ENCODE results near the gene INPP5D.

INPP5D gene

DNA sequence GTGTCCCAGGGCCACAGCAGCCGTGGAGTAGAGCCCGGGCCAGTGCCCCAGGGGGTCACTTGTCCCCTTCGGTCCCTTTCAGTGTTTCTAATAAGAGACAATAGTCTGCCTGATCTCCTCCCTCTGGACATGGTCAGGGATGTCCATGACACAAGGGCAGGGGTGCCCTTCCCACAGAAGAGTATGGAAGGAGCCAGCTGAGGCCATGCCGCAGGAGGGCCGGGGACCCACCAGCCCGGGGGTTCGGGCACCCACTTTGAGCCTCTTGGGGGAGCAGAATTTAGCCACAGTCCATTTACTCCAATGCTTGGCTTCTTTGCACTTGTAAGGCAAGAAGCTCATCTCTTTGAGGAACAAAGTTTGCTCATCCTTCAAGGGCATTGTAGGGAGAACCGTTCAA, 102.6 kb downstream of the INPP5D start:
- 0 out of 2 replicates have a peak, but pooled peaks have one; percentile 14 for TF ChIP-seq POLR2A (IDR thresholded peaks at IDR 0.05; ENCODE audit: low read depth, low read length)
- TF ChIP-seq TAF1 (IDR thresholded peaks at IDR 0.05; ENCODE audit: borderline replicate concordance, low read depth, low read length): no peak
- no peak for TF ChIP-seq POLR2AphosphoS5 (IDR thresholded peaks at IDR 0.05; ENCODE audit: low read depth, low read length)
- FAIRE-seq: no peak
- no peak for DNase-seq (ENCODE audit: insufficient read length)

DNA sequence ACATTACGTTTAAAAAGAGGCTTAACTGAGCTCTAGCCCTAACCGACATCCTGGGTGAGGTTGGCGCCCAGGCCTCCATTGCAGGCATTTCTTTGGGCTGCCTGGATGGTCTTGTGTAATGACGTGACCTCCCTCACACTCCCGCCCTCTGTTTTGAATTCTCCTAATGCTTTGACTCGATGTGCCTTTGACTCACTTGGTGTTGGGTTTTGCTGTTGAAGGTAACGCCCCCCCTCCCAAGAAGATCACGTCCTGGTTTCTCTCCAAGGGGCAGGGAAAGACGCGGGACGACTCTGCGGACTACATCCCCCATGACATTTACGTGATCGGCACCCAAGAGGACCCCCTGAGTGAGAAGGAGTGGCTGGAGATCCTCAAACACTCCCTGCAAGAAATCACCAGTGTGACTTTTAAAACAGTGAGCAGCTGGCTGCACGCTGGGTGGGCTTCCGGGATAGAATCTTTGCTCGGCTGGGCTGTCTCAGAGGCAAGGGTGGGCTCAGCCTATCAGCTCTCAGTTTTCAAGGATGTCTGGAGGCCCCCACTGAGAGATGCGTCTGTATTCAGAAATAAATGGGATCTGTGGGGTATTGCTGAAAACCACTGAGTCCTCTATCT, 103.5 kb downstream of the INPP5D start:
- FAIRE-seq (no peak), DNase-seq (ENCODE audit: insufficient read length) (no peak)
- TF ChIP-seq POLR2A (IDR thresholded peaks at IDR 0.05; ENCODE audit: low read depth, low read length) (no peak), POLR2AphosphoS5 (IDR thresholded peaks at IDR 0.05; ENCODE audit: low read depth, low read length) (no peak), TAF1 (IDR thresholded peaks at IDR 0.05; ENCODE audit: borderline replicate concordance, low read depth, low read length) (no peak)

DNA sequence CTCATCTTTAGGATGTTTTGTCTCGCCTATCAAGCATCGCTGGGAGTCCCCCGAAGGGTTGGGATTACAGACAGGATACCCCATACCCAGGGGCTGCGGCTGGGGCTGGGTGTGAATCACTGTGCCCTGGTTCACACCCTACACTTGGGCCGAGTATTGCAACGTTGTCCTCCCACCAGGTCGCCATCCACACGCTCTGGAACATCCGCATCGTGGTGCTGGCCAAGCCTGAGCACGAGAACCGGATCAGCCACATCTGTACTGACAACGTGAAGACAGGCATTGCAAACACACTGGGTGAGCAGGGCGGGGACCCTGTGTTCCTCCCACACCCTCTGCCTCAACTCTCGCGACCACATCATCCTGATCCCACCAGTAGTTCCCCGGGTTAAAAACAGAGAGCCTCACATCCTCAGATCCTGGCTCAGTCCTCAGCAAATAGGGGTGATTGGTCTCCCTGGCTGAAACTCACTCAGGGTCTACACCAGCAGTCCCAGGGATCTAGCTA, 104.0 kb downstream of the INPP5D start:
- DNase-seq (ENCODE audit: insufficient read length): no peak
- FAIRE-seq: no peak
- no peak for TF ChIP-seq POLR2AphosphoS5 (IDR thresholded peaks at IDR 0.05; ENCODE audit: low read depth, low read length)
- no peak for TF ChIP-seq TAF1 (IDR thresholded peaks at IDR 0.05; ENCODE audit: borderline replicate concordance, low read depth, low read length)
- TF ChIP-seq POLR2A (IDR thresholded peaks at IDR 0.05; ENCODE audit: low read depth, low read length): no peak

DNA sequence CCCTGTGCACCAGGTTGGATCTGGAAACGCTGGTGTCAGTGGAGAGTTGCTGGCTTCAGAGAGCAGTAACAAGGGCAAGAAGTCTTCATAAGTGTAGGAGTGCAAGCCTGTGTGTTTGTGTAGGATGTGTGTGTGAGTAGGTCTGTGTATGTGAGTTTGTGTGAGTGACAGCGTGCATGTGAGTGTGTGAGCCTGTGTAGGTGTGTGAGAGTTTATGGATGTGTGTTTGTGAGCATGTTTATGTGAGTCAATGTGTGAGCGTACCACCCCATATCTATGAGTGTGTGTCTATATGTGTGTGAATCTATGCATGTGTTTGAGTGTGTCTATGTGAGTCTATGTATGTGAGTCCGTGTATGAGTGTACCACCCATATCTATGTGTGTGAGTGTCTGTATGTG, 104.8 kb downstream of the INPP5D start:
- DNase-seq (ENCODE audit: insufficient read length): no peak
- FAIRE-seq: no peak
- TF ChIP-seq POLR2AphosphoS5 (IDR thresholded peaks at IDR 0.05; ENCODE audit: low read depth, low read length): peak; percentile 69
- no peak for TF ChIP-seq POLR2A (IDR thresholded peaks at IDR 0.05; ENCODE audit: low read depth, low read length)
- TF ChIP-seq TAF1 (IDR thresholded peaks at IDR 0.05; ENCODE audit: borderline replicate concordance, low read depth, low read length): no peak

- FAIRE-seq (peak; percentile 61), DNase-seq (ENCODE audit: insufficient read length) (no peak)
- TF ChIP-seq POLR2AphosphoS5 (IDR thresholded peaks at IDR 0.05; ENCODE audit: low read depth, low read length): no peak
Observed at GRCh38 chr2:233165543-233165894, 105.4 kb downstream of the INPP5D start.

DNA sequence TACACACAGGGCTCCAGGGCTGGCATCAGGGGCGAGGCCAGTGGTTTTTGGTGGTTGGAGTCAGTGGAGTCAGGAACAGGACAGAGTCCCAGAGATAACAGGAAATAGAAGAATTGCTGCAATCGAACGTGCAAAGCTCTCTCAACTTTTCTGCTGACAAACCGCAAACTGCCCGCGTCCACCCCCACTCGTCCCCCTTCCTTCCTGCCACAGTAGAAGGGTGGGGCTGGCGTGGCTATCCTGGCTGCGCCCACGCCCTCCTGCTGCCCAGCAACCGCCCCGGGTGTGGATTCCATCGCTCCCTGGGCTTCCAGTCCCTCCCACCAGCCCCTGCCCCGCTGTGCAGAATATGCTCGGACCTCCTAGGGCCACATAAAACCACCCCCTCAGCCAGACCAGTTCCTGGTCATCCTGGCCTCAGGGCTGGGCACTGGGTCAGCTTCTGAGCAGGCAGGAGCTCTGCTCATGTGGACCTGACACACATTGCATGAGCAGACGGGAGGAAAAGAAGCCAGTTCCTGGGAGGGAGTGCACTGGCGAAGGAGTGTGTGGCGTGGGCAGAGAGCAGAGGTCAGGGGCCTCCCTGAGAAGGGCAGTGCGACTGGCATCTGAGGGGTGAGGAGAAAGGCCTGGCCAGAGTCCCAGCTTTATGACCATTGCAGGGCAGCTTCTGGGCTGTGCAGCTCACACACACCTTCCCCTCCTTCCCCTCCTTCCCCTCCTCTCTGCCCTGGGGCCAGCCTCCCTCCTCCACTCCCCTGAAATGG, 105.9 kb downstream of the INPP5D start:
- FAIRE-seq (no peak), DNase-seq (ENCODE audit: insufficient read length) (no peak)
- TF ChIP-seq TAF1 (IDR thresholded peaks at IDR 0.05; ENCODE audit: borderline replicate concordance, low read depth, low read length) (no peak), POLR2A (IDR thresholded peaks at IDR 0.05; ENCODE audit: low read depth, low read length) (no peak; the same call in 1 of the 2 replicates), POLR2AphosphoS5 (IDR thresholded peaks at IDR 0.05; ENCODE audit: low read depth, low read length) (no peak)

- FAIRE-seq: no peak
- DNase-seq (ENCODE audit: insufficient read length): no peak
- no peak for TF ChIP-seq POLR2AphosphoS5 (IDR thresholded peaks at IDR 0.05; ENCODE audit: low read depth, low read length)
- TF ChIP-seq POLR2A (IDR thresholded peaks at IDR 0.05; ENCODE audit: low read depth, low read length): no peak
- no peak for TF ChIP-seq TAF1 (IDR thresholded peaks at IDR 0.05; ENCODE audit: borderline replicate concordance, low read depth, low read length)
Observed at GRCh38 chr2:233168445-233168844, 108.3 kb downstream of the INPP5D start.

DNA sequence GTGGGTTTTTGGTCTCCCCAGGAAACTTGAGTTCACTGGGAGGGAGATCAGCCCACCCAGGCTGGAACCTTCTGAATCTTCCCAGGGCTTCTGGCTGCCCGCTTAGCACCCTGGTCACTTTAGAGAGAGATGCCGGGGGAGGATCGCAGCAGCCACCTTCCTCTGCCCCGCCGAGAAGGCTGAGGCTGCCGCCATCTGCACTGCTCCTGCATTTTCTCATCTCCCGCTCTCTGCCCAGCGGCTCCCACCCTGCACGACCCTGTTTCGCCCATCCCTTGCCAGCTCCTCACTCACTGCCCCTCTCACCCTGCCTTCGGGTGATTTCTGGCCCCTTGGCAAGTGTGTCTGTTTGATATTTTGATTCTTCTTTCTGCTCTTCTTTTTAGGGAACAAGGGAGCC, 108.8 kb downstream of the INPP5D start:
- FAIRE-seq (no peak), DNase-seq (ENCODE audit: insufficient read length) (no peak)
- TF ChIP-seq TAF1 (IDR thresholded peaks at IDR 0.05; ENCODE audit: borderline replicate concordance, low read depth, low read length) (no peak), POLR2A (IDR thresholded peaks at IDR 0.05; ENCODE audit: low read depth, low read length) (peak; percentile 27; the same call in 1 of the 2 replicates)

GRCh38 chr2:233171344-233171743, 111.2 kb downstream of the INPP5D start:
- TF ChIP-seq TAF1 (IDR thresholded peaks at IDR 0.05; ENCODE audit: borderline replicate concordance, low read depth, low read length) (no peak), POLR2AphosphoS5 (IDR thresholded peaks at IDR 0.05; ENCODE audit: low read depth, low read length) (no peak), POLR2A (IDR thresholded peaks at IDR 0.05; ENCODE audit: low read depth, low read length) (no peak)
- DNase-seq (ENCODE audit: insufficient read length): no peak
- FAIRE-seq: no peak

- DNase-seq (ENCODE audit: insufficient read length) (no peak), FAIRE-seq (no peak)
- TF ChIP-seq POLR2AphosphoS5 (IDR thresholded peaks at IDR 0.05; ENCODE audit: low read depth, low read length) (no peak), POLR2A (IDR thresholded peaks at IDR 0.05; ENCODE audit: low read depth, low read length) (no peak), TAF1 (IDR thresholded peaks at IDR 0.05; ENCODE audit: borderline replicate concordance, low read depth, low read length) (no peak)
Observed at GRCh38 chr2:233173115-233173514, 113.0 kb downstream of the INPP5D start.

GRCh38 chr2:233174137-233174536, 114.0 kb downstream of the INPP5D start:
- TF ChIP-seq POLR2A (IDR thresholded peaks at IDR 0.05; ENCODE audit: low read depth, low read length) (no peak), TAF1 (IDR thresholded peaks at IDR 0.05; ENCODE audit: borderline replicate concordance, low read depth, low read length) (no peak), POLR2AphosphoS5 (IDR thresholded peaks at IDR 0.05; ENCODE audit: low read depth, low read length) (no peak)
- FAIRE-seq (no peak), DNase-seq (ENCODE audit: insufficient read length) (no peak)
